ENCODE data around the gene TTC23L.

GRCh38 chr5:34927785-34928184 is 88.8 kb downstream of the TTC23L start:
- TF ChIP-seq CTCF (IDR thresholded peaks at IDR 0.05) = no peak
- TF ChIP-seq POLR2A (IDR thresholded peaks at IDR 0.05) = no peak
